G401.6 (cell line): ENCODE results near the gene GNB2.
"Not testable (repeated sequence)": the region's sequence is repeated elsewhere in the genome, so short reads cannot be mapped to it uniquely, and the experiment has no call there.

Source experiments
- FAIRE-seq: peaks from 2 replicates; lab custom pipeline; 2012; peaks lifted over from hg19 to GRCh38; lab: Jason Lieb, UNC

Gene GNB2

DNA sequence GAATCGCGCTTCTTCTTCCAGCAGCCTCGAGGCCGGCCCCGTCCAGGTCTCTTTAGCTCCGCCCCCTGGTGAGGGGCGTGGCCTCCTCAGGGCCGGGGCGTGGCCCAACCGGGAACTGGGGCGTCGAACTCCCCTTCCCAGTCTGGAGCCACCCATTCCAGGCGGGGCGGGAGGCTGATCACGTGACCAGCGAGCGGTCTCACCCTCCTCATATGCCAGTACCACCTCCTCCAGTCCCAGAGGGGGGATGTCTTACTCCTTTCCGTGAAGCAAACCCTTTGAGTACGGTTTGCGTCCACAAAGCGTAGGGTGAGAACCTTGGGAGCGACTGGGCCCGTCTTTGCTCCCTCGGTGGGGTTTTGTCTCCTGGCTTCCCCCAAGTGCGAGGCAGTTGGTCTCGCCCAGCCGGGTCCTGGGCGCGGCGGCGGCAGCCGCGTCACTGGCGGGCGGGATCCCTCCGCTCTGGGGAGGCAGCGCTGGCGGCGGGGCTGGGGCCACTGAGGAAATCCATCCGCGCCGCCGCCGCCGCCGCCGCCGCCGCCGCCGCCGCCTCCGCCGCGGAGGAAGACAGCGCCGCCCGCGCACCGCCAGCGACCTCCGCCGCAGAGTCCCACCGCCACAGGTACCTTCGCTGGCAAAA is at the start of gene GNB2:
Gene GNB2, plus strand, starts transcription at position 439 of the 640 bp plus-strand sequence. CDS start 2,526 bp downstream, outside the sequence.
- peak; percentile 98 for FAIRE-seq

DNA sequence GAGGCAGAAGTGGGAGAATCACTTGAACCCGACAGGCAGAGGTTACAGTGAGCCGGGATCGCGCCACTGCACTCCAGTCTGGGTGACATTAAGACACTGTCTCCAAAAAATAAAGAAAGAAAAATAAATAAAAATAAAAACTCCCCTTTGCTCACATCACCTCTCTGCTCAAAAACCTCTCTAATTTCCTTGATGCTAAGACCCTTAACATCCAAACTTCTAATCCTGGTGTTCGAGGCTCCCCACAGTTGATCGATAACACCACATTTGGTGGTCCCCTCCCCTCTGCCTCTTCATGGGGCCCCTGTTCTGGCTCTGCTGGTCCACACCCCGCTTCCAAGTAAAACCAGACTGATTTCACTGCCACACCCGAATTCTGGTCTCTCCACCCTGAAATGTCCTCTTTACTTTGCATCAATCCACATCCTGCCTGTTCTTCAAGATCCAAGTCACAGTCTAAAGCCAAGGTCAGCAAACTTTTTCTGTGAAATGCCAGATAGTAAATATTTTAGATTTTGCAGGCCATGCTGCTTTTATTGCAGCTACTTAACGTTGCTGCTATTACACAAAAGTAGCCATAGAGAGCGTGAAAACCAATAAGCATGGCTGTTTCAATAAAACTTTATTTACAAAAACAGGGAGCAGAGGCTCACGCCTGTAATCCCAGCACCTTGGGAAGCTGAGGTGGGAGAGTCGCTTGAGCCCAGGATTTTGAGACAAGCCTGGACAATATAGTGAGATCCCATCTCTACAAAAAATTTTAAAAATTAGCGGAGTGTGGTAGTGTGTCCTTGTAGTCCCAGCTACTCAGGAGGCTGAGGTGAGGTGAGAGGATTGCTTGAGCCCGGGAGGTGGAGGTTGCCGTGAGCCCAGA is 49.4 kb upstream of the GNB2 start:
- no peak for FAIRE-seq

DNA sequence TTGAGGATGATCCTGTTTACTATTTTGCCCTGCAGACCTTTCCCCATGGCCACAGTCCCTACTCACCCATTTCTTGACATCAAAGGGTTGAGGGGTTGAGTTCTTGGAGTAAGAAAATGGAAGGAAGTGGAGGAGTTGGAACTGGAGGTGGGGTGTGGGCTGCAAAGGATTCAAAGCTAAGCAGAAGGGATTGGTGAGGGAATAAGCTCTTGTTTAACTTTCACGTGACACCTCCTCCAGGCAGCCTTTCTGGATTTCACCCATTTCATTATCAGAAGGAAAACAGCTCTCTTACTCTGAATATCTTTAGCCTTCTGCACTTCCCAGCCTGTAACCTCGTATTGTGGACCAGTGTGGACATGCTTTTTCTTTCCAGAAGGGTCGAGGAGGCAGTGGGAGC is 47.5 kb upstream of the GNB2 start:
- no peak for FAIRE-seq

DNA sequence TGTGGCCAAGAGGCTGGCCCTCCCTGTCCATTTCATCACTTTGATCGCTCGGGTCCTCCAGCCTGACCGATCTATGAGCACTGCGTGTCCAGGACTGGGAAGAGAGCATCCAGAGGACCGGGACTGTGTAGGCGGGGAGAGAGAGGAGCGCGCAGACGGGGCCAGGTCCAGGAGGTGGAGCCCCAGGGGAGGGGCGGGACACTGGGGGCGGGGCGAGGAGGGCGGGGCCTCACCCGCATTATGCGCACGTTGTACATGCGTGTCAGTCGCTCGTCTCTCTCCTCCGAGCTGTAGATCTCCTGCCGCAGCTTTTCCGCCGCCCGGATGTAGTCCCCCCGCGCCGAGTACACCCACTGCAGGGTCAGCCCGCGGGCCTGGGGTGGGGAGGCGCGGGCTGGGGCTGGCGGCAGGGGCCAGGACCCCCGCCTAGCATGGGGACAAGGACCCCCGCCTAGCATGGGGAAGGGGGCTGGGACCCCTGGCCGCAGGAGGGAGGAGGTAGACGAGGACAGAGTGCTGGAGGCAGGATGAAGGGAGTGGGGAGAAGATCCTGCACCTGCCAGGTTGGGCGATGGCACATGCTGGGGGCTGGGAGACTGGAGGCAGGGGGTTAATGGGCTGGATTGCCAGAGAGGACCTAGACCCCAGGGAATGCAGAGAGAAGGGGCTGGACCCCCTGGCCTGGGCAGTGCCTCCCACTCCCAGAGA is 46.9 kb upstream of the GNB2 start:
- no peak for FAIRE-seq

DNA sequence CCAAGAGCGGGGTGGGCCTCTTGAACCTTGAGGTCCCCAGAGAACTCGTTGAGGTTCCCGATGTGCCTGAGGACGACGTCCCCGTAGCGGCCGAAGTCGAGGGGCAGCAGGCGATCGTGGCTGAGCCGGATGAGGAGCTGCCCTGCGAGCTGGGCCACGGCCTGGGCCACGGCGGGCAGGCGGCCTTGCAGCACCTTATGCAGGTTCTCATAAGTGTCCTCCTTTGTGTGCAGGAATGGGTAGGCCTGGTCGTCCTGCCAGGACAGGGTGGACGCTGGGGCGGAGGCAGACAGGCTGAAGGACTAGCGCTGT is 46.3 kb upstream of the GNB2 start:
- no peak for FAIRE-seq

DNA sequence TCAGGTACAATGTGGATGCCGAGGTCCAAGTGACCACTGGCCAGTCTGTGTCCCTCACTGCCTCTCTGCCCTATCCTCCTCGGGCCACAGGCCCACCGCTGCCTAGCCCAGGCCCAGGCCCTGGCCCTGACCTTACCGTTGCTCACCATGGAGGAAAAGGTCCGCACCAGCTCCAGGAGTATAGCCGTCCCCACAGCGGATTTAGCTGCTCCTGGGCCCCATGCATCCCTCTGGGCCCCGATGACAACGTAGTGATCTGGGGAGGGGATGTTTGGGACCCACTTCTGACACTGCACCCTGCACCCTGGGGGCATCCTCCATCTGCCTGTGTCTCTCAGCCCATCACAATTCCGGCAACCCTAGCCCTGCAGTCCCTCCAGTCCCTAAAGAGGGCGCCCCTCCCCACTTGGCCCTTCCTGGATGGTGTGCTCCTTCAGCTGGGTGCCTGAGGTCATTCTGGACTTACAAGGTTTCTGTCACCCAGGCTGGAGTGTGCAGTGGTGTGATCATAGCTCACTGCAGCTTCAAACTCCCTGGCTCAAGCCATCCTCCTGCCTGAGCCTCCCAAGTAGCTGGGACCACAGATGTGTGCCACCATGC is 44.3 kb upstream of the GNB2 start:
- no peak for FAIRE-seq

DNA sequence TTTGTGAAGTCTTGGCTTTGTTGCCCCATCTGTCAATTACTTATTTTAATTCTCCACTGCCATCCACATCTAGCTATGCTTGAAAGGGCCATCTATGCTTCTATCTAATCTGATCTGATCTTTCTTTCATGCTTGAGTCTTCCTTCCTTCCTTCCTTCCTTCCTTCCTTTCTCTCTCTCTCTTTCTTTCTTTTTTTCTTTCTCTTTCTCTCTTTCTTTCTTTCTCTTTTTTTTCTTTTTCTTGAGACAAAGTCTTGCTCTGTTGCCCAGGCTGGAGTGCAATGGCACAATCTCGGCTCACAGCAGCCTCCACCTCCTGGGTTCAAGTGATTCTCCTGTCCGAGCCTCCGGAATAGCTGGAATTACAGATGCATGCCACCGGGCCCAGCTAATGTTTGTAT is 43.5 kb upstream of the GNB2 start:
- no peak for FAIRE-seq

DNA sequence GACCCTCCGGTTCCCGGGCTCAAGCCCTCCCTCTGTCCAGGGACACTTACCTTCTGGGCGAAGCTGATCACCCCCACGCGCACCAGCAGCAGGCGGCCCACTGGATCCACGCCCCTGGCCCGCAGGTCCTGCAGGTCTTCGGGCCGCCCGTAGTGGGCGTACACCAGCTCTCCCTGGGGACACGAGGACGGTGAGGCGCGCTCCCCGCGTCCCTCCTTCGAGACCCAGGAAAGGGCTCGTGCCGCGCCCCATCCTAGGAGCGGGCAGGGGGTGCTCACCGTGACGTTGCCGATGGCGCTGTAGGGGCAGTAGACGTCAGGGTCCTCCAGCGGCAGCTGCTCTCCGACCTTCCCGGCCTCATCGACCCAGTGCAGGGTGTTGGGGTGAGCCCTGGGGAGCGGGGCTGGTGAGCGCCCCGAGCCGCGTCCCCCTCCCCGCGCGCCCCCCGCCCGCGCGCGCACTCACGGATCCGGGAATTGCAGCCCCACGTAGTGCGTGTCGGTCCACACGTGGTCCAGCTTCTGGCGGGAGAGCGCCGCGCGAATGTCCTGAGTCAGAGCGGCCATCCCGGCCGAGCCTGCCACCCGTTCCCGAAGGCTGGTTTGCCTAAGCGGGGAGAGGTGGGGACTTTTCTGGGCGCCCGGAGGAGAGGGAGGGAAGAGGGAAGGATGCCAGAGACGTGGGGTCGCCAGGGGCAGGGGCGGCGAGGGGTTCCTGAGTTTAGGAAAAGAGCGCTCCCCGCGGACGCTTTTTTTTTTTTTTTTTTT is 40.4 kb upstream of the GNB2 start:
- FAIRE-seq: no peak

DNA sequence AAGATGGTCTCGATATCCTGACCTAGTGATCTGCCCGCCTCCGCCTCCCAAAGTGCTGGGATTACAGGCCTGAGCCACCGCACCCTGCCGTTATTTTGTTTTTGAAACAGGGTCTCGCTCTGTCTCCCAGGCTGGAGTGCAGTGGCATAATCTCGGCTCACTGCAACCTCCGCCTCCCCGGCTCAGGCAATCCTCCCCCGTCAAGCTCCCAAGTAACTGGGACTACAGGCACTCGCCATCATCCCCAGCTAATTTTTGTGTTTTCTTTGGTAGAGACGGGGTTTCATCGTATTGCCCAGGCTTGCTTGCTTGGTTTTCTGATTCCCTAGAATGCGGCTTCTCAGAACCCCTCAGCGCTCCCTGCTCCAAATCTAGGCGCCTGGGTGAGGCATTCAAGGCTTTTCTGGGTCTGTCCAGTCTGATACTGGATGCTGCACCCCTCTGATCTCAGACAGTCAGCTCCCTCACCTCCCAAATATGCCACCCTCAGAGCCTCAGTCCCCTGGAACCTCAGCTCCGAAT is 33.5 kb upstream of the GNB2 start:
- no peak for FAIRE-seq

DNA sequence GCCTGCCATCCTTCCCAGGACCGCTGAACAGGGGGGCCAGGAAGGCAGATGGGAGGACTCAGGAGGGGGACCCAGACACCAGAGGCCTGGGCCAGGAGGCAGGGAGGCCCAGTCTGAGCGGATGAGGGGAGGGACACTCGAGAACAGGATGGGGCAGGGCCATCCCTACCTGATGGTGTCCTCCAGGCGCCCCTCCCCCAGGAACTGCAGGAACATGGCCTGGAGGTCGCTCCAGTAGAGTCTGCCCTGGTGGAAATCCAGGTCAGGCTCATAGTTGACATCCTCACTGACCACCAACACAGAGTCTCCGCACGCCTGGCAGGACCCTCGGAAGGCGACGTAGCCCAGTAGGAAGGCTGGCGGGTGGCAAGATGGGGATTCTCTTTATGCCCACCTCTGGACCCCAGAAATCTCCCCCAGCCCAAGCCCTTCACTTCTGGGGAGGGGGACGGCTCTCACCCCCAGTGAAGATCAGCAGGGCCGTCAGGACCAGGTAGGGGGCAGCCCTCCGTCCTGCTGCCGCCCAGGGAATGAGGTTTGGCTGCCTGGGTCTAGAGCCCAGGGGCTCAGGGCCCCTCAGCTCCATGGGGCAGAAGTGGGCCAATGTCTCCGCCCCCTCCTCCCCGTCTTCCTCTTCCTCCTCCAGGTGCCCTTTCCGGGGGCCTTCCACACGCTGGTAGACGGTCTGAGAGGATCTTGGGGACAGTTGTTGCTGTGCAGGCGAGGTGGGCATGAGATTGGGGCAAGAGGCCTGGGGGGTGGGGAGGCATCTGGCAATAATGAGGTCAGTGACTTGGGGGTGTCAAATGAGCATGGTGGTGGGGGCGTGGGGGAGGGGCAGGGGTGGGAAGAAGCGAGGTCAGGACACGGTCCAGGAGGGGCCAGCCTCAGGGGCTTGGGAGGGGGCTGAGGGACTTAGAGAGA is 32.8 kb upstream of the GNB2 start:
- FAIRE-seq: no peak

DNA sequence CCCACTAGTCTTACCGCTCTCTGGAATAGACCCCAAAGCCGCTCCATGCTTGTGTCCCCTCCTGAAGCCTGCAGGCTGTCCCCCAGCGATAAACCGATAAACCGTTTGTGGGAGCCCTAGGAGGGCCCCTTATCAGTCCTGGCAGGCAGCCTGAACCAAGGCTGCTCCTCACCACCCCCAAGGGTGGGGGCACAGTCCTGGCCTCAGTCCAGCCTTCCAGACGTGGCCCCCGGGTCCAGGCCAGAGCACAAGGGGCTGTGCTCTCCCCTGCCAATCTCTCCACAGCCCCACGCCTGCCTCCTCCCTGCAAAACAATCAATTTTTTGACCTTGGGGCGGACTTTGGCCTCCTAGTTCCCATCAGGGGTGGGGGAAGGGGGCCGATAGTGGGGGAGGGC is 32.1 kb upstream of the GNB2 start, which contains the start of gene TFR2:
Gene TFR2, minus strand, starts transcription at position 90 of the 397 bp plus-strand sequence. Its CDS starts 43 bp downstream, at position 47.
- no peak for FAIRE-seq

DNA sequence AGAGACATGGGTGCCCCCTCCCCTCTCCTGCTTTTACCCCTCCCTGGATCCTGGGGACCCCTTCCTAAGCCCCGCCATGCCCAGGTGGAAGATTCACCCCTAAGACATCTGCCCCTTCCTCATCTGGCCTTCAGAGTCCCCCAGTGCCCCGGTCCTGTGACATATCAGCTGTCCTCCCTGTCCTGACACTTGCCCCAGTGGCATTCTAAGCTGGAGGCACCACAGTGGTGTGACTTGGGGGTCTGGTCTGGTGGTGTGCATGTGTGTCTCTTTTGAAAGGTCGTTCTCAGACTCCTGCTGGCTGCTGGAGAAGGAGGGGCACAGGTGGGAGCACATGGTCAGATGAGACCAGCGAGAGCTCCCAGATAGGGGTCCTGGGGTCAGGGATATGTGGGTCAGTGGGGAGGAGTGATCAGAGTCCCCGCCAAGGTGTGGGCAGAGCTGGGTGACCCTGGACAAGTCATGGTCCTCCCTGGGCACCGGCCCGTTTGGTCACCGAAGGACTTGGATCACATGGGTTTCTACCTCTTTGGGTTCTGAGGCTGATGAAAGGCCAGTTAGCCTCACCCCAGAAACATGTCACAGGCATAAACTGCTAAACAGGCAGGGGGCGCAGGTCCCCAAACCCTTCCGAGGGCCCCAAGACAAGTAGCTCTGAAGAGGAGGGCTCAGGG is 31.5 kb upstream of the GNB2 start:
- FAIRE-seq: no peak

DNA sequence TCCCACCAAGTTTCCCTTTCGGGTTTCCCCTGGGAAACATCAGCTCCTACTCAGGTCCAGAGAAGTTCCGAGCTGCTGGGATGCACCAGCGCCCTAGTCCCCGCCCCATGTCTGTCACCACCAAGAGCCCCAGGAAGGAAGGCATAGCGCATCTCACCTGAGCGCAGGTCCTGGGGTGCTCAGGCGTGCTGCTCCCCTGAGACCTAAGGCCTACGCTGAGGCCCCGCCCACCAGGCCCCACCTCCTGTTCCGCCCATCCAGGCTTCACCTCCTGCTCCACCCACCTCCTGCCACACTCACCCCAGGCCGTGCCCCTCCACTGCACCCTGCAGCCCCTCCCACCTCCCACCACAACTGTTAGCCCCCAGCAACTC is 31.0 kb upstream of the GNB2 start:
- no peak for FAIRE-seq

DNA sequence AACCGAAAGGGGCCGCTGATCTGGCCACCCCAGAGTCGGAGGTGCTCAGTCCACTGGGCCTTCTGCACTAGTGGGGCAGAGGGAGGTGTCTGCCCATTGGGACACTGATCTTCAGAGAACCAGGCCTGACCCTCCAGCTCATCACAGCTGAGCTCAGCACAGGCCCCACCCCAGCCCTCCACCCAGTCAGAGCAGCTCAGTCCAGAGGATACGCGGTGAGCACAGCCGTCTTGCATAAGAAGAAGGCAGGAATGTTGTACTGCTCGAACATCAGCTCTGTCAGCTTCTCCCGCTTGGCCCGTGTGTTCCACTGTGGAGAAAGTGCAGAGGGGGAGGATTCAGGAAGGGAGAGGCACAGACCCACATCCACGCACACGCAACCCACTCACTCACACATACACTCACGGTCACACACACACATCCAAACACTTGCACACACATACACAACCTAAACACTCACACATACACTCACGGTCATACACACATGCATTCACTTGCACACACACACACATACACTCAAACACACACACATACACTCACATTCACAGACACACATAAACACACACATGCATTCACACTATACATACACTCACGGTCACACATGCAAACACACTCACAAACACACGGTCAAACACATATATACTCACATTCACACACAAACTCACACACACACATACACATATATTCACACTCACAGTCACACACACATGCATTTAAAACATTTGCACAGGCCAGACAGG is 23.5 kb upstream of the GNB2 start:
- no peak for FAIRE-seq

DNA sequence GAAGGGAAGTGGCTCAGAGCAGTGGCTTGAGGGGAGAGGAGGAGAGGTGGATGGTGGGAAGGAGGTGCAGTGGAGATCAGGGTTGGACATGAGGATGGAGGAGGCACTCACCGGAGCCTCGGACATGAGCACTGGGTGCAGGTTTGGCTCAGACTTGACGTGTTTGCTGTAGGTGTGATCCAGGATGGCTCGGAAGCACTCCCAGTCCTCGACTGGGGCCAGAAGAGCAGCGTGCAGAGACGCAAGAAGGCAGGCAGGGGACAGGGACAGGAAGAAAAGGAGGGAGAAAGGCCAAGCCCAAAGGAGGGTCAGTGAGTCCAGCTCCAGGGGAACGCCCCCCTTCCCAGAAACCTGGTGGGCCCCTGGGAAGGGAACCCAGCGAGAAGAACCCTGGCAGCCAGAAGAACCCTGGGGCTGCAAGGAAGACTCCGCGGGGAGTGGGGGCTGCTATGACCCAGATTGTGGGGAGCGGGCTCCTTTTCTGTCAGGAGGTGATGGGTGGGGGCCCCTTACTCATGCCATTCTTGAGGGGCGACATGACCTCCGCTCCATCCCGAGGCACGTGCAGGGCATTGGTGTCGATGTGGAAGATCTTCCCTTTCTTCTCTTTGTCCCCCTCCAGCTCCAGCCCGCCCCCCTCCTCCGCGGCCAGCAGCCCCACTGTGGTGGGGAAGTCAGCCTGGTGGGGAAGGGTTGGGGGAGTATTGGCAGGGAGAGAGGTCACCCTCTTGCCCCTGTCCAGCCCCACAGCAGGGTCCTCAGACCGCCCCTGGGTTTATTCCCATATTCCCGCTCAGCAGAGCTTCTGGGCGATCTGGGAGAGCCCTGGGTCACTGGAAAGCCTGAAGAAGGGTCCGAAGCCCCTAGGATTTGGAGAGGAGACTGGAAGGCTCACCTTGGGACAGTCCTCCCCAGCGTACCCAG is 18.4 kb upstream of the GNB2 start:
- no peak for FAIRE-seq

DNA sequence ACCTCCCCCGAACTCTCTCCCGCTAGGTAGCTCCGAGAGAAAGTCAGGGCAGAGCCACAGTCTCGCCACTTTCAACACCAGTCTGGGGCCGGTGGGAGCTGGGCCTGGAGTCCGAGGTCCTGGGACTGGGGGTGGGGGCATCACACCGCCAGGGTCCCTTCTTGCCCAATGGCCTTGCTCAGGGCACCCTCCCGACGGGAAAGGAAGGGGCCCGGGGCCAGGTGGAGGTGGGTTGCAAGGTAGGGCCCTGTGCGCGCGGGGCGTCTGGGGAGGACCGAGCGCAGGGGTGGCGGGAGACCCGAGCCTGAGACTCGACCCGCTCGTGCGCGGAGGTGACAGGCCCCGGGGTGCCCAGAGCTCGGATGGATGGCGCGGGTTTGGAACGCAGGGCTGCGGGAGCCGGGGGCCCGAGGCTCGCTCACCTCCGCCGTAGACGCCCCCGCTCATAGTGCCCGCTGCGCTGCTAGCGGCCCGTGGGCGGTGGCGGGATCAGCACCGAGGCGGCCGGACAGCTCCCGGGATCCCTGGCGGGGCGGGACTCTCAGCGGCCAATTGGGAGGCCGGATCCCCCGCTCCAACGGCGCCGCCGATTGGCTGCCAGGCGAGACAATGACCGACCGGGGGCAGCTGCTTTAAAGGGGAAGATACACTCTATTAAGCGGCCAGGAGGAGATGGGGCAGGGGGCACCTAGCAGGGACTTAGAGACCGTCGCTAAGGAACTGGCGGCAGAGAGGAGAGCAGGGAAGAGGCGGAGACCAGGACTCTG is 17.4 kb upstream of the GNB2 start, which contains the start of gene ACTL6B:
Gene ACTL6B, minus strand, starts transcription at position 541 of the 767 bp plus-strand sequence. Its CDS starts 94 bp downstream, at position 447.
- FAIRE-seq: no peak

DNA sequence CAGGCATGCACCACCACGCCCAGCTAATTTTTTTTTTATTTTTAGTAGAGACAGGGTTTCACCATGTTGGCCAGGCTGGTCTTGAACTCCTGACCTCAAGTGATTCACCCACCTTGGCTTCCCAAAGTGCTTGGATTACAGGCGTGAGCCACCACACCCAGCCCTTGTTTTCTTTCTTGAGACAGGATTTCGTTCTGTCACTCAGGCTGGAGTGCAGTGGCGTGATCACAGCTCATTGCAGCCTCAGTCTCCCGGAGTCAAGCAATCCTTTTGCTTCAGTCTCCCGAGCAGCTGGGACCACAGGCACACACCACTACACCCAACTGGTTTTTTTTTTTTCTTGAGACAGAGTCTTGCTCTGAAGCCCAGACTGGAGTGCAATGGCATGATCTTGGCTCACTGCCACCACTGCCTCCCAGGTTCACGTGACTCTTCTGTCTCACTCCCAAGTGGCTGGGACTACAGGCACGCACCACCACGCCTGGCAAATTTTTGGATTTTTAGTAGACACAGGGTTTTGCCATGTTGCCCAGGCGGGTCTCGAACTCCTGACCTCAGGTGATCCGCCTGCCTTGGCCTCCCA is 11.3 kb upstream of the GNB2 start:
- FAIRE-seq: not testable (repeated sequence)
